Natural killer cell (primary cell): ENCODE measurements around the gene ADSS1. TPM values are rescaled to one million over a fixed set of nuclear protein-coding genes. Genes with fewer than 3 reads are reported as not detected.

ENCODE experiments used
- ATAC-seq, 3 donors: fragments of 150-1000 bp in 2 of 3; fragments of 200-7000 bp in 1 of 3; cut with Tn5 transposase; 1 replicate in 1 of 3; 2 replicates in 2 of 3; pipeline ENCODE4 v1.10.0; 2021; ENCODE audit warnings: mild to moderate bottlenecking in 2 of 3, moderate library complexity in 2 of 3
- DNase-seq, 2 donors: peaks; one replicate each; pipeline versions ENCODE4 v3.0.0 to v3.0.0-alpha.2; 2013 to 2021; ENCODE audit warnings: mixed read lengths in 1 of 2
- H3K27ac ChIP-seq: one replicate; pipeline ENCODE4 v1.5.1; 2013; ENCODE audit warnings: mild to moderate bottlenecking, low read length
- H3K27me3 ChIP-seq: one replicate; pipeline ENCODE4 v1.6.1; 2013; ENCODE audit warnings: low read length; ENCODE audit not compliant: control insufficient read depth, insufficient read depth
- H3K36me3 ChIP-seq: one replicate; pipeline ENCODE4 v1.6.1; 2013; ENCODE audit warnings: low read length; ENCODE audit not compliant: control insufficient read depth, insufficient read depth
- H3K4me1 ChIP-seq: one replicate; pipeline ENCODE4 v1.6.1; 2013; ENCODE audit warnings: low read length; ENCODE audit not compliant: control insufficient read depth, insufficient read depth
- H3K4me3 ChIP-seq: one replicate; pipeline ENCODE4 v1.5.1; 2013; ENCODE audit warnings: low read length
- H3K9me3 ChIP-seq: one replicate; pipeline ENCODE4 v1.6.1; 2013; ENCODE audit warnings: low read length; ENCODE audit not compliant: control insufficient read depth, insufficient read depth
- H3K27ac Mint-ChIP-seq, 2 donors: one replicate each; pipeline ENCODE4 v1.8.0; 2022; ENCODE audit warnings: mild to moderate bottlenecking in 2 of 2, mixed read lengths in 2 of 2, moderate library complexity in 1 of 2
- H3K27me3 Mint-ChIP-seq, 2 donors: one replicate each; pipeline ENCODE4 v1.8.0; 2022; ENCODE audit warnings: low read depth in 2 of 2, mixed read lengths in 2 of 2
- H3K36me3 Mint-ChIP-seq: one replicate; pipeline ENCODE4 v1.8.0; 2022; ENCODE audit warnings: mixed read lengths
- H3K4me1 Mint-ChIP-seq, 2 donors: one replicate each; pipeline ENCODE4 v1.8.0; 2022; ENCODE audit warnings: mixed read lengths in 2 of 2
- H3K4me3 Mint-ChIP-seq: one replicate; pipeline ENCODE4 v1.8.0; 2022; ENCODE audit warnings: mild to moderate bottlenecking, moderate library complexity, mixed read lengths
- H3K9me3 Mint-ChIP-seq, 2 donors: one replicate each; pipeline ENCODE4 v1.8.0; 2022; ENCODE audit warnings: mixed read lengths in 2 of 2
- WGBS: methylation state at CpG from one replicate; pipeline ENCODE4 v1.1.7; 2013; ENCODE audit warnings: missing lambda C conversion rate; ENCODE audit not compliant: insufficient coverage; 5-methylcytosine and 5-hydroxymethylcytosine counted together
- intact Hi-C: fragments of 100-400 bp; cut with micrococcal nuclease; formaldehyde crosslinking; loops from one replicate; pipeline ENCODE4 v1.14.2; 2022
- total RNA-seq, 4 donors: library from RNA; stranded (reverse); fragments of 120-200 nt in 1 of 4; gene quantifications; one replicate each; pipeline versions ENCODE4 v1.2.3 to v1.2.4, GENCODE V29; 2013 to 2022
- TF ChIP-seq, protein P1 (sequence below): fragments of 200-600 bp; IDR thresholded peaks from one replicate; pipeline ENCODE4 v1.8.0; 2022; ENCODE audit warnings: antibody characterized with exemption

ADSS1 gene
- total RNA-seq, 3 donors from 2014 or later (not counting 1 experiment from before 2014, with no cell fraction given), result 2.1 to 2.7 (median 2.5) TPM

GRCh38 chr14:104756477-104757237 lies 32.6 kb downstream of the ADSS1 start:
- no peak for ATAC-seq
- no peak for DNase-seq
- Histone ChIP-seq H3K9me3 (no peaks in the 10 kb centered on the region), H3K4me1 (peaks cover 37% of the 10 kb centered on the region), H3K36me3 (peaks cover 18% of the 10 kb centered on the region), H3K27ac (no peak overlapping the region), H3K27me3 (no peaks in the 10 kb centered on the region), H3K4me3 (no peak overlapping the region)
- TF ChIP-seq, protein P1, sequence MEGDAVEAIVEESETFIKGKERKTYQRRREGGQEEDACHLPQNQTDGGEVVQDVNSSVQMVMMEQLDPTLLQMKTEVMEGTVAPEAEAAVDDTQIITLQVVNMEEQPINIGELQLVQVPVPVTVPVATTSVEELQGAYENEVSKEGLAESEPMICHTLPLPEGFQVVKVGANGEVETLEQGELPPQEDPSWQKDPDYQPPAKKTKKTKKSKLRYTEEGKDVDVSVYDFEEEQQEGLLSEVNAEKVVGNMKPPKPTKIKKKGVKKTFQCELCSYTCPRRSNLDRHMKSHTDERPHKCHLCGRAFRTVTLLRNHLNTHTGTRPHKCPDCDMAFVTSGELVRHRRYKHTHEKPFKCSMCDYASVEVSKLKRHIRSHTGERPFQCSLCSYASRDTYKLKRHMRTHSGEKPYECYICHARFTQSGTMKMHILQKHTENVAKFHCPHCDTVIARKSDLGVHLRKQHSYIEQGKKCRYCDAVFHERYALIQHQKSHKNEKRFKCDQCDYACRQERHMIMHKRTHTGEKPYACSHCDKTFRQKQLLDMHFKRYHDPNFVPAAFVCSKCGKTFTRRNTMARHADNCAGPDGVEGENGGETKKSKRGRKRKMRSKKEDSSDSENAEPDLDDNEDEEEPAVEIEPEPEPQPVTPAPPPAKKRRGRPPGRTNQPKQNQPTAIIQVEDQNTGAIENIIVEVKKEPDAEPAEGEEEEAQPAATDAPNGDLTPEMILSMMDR, result no peak
- no peak overlapping the region for H3K27ac Mint-ChIP-seq
- H3K27me3 Mint-ChIP-seq, result no peaks in the 10 kb centered on the region
- H3K4me3 Mint-ChIP-seq, result no peak overlapping the region
- intact Hi-C loops, result no loop called here
- no peaks in the 10 kb centered on the region for H3K36me3 Mint-ChIP-seq
- H3K9me3 Mint-ChIP-seq, result no peaks in the 10 kb centered on the region
- peaks cover 25 to 49% of the 10 kb centered on the region in 2 donors for H3K4me1 Mint-ChIP-seq
- WGBS, result 67% methylated on average over 27 of the region's 27 CpGs

DNA sequence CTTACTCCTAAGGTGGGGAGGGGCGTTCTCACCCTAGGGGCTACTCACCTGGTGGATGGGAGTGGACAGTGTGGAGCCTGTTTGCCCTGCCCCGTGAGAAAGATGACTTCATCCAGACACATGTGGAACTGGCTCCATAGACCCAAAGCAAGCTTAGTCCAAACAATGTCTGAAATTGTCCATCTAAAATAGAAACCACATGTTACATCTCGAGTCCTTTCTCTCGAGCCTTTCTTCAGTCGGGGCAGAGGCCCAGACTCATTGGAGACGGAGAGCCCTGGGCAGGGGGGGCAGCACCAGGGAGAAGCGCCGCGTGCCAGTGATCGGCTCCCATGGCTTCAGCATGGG lies 33.2 kb downstream of the ADSS1 start:
- ATAC-seq, result no peak
- H3K4me1 ChIP-seq, result peaks cover 33% of the 10 kb centered on the region
- Mint-ChIP-seq H3K27me3 (no peaks in the 10 kb centered on the region), H3K4me3 (no peak overlapping the region), H3K9me3 (no peaks in the 10 kb centered on the region), H3K4me1 (peaks cover 25 to 49% of the 10 kb centered on the region in 2 donors), H3K27ac (no peak overlapping the region), H3K36me3 (no peaks in the 10 kb centered on the region)
- H3K4me3 ChIP-seq, result no peak overlapping the region
- DNase-seq, result no peak
- TF ChIP-seq, protein P1, result no peak
- H3K27me3 ChIP-seq, result no peaks in the 10 kb centered on the region
- 90% methylated on average over 10 of the region's 10 CpGs for WGBS
- peaks cover 20% of the 10 kb centered on the region for H3K36me3 ChIP-seq
- intact Hi-C loops, result no loop called here
- H3K27ac ChIP-seq, result no peak overlapping the region
- H3K9me3 ChIP-seq, result no peaks in the 10 kb centered on the region

DNA sequence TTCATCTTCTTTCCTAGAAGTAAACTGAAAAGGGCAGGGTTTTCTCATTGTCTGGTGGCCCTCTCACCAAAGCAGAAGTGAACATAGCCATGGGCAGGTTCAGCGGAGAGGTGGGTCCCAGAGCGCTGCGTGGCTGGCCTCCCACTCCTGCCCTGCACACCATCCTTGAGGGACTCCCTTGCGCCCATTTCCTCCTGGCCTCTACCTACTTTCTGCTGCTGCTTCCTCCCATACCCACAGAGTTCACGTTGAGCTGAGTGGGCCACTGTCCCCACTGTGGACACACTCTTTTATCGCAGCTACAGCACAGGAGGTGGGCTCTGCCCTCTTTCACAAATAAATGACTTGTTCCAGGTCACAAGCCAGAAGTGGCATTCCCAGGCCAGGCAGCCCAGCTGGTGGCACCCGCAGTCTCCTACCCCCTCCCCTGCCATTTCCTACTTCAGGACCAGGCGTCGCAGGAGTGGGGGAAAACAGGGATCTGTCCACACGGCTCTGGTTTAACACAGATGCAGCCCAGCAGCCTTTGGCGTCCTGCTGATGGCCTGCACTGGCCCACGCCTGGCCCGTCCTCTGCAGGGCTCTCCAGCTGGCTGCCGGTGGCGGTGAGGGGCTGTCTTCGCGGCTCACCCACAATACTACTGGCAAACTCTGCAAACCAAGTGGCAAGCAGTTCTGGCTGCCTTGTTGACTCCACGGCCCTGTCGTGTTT lies 33.8 kb downstream of the ADSS1 start:
- Mint-ChIP-seq H3K4me3 (no peak overlapping the region), H3K9me3 (no peaks in the 10 kb centered on the region), H3K27me3 (no peaks in the 10 kb centered on the region), H3K4me1 (peaks cover 24 to 44% of the 10 kb centered on the region in 2 donors), H3K36me3 (no peaks in the 10 kb centered on the region), H3K27ac (no peak overlapping the region)
- intact Hi-C loops, result no loop called here
- ATAC-seq, result no peak
- H3K4me1 ChIP-seq, result peaks cover 31% of the 10 kb centered on the region
- H3K27me3 ChIP-seq, result no peaks in the 10 kb centered on the region
- TF ChIP-seq, protein P1, result no peak
- no peaks in the 10 kb centered on the region for H3K9me3 ChIP-seq
- DNase-seq, result no peak
- WGBS, result 89% methylated on average over 19 of the region's 19 CpGs
- peaks cover 22% of the 10 kb centered on the region for H3K36me3 ChIP-seq
- no peak overlapping the region for H3K4me3 ChIP-seq
- no peak overlapping the region for H3K27ac ChIP-seq
